Measurements from ENCODE around the gene MAP3K5. TPM values are rescaled to one million over a fixed set of nuclear protein-coding genes. Genes with fewer than 3 reads are reported as not detected.

Gene MAP3K5
- total and polyA plus RNA-seq, 2 of the 8 experiments (the other 6 are each of a cell fraction or from before 2014, with no cell fraction given): 0.63 to 2.6 TPM

DNA sequence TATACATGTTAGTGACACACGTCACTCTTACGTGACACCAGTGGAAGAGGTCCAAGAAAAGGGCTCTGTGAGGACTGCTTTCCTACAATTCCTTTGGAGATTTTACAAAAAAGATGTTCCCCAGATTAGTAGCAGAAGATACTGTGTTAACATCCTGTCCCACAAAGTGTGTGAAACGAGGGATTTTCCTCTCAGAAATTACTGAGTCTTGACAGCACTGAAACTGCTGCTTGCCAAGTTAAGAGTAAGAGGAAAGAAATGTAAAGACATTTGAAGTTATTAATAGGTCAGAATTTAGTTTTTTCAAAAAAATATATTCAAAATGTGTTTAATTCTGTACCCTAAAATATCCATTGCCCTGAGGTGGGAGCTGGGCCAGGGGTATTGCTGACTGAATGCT, 183.3 kb downstream of the MAP3K5 start:
- H3K56ac ChIP-seq (replicated peaks; ENCODE audit: insufficient read length, low read depth, low read length): no peak overlapping the region
- no peaks in the 10 kb centered on the region for H3K79me2 ChIP-seq (ENCODE audit: control insufficient read depth in 1 of 2, insufficient read depth in 2 of 2, low read length in 2 of 2)
- no peak overlapping the region for H4K5ac ChIP-seq (ENCODE audit: insufficient read length, low read depth, low read length)
- no peak overlapping the region for H3K14ac ChIP-seq (ENCODE audit: insufficient read length)
- no peak overlapping the region for H2AK5ac ChIP-seq (ENCODE audit: low read depth, low read length)
- no peak overlapping the region for H2AFZ ChIP-seq (ENCODE audit: low read length)
- WGBS, 2 experiments (ENCODE audit: extremely low coverage in 1 of 2, insufficient coverage in 1 of 2, insufficient read length in 1 of 2, insufficient replicate concordance in 2 of 2, low coverage in 1 of 2, low lambda C conversion rate in 2 of 2, missing lambda C conversion rate in 1 of 2): 94% methylated on average over 3 of the region's 3 CpGs; no CpG with 5 or more reads in 1 of the 2 experiments
- no peak overlapping the region for H3K4me3 ChIP-seq (ENCODE audit: extremely low read depth in 1 of 4, insufficient read depth in 2 of 4, low read depth in 3 of 4, low read length in 4 of 4)
- no peak overlapping the region for H4K91ac ChIP-seq (replicated peaks; ENCODE audit: insufficient read length, low read length)
- peaks cover 0 to 8% (median 1%) of the 10 kb centered on the region in 4 experiments; a peak in 4 of 7 replicates for H3K4me1 ChIP-seq (replicated peaks in 1 of 4; ENCODE audit: control insufficient read depth in 3 of 4, insufficient read depth in 4 of 4, low read length in 3 of 4)
- H2BK20ac ChIP-seq (ENCODE audit: low read length): no peak overlapping the region
- H3K23me2 ChIP-seq (ENCODE audit: low read depth, low read length): no peaks in the 10 kb centered on the region; the same call in 1 of the 2 replicates
- H3K27me3 ChIP-seq (replicated peaks in 1 of 4; ENCODE audit: control insufficient read depth in 3 of 4, extremely low read depth in 1 of 4, insufficient read depth in 3 of 4, low read length in 3 of 4): no peaks in the 10 kb centered on the region
- H4K8ac ChIP-seq (ENCODE audit: extremely low read depth, insufficient read depth, low read length): no peak overlapping the region
- H3K36me3 ChIP-seq (ENCODE audit: control insufficient read depth in 2 of 4, insufficient read depth in 4 of 4, low read length in 3 of 4): no peaks in the 10 kb centered on the region
- H2BK120ac ChIP-seq (replicated peaks; ENCODE audit: low read depth, low read length): no peak overlapping the region
- H3K9me3 ChIP-seq (ENCODE audit: insufficient read depth in 2 of 2, low read depth in 1 of 2, low read length in 1 of 2): no peaks in the 10 kb centered on the region
- H3K18ac ChIP-seq (ENCODE audit: extremely low read depth, low read length): no peak overlapping the region
- H4K20me1 ChIP-seq (replicated peaks in 1 of 2; ENCODE audit: control insufficient read depth in 1 of 2, insufficient read depth in 2 of 2, low read length in 2 of 2): no peaks in the 10 kb centered on the region
- H3K23ac ChIP-seq (ENCODE audit: insufficient read length): no peak overlapping the region
- no peaks in the 10 kb centered on the region for H3K79me1 ChIP-seq (ENCODE audit: low read depth, low read length)
- TF ChIP-seq RBBP5 (IDR thresholded peaks at IDR 0.05; ENCODE audit: borderline replicate concordance, low read depth, low read length) (no peak), EP300 (IDR thresholded peaks at IDR 0.05; ENCODE audit: borderline replicate concordance in 1 of 2, low read depth in 2 of 2, low read length in 2 of 2) (no peak), GTF2F1 (IDR thresholded peaks at IDR 0.05; ENCODE audit: borderline replicate concordance, low read depth, low read length) (no peak), KDM1A (IDR thresholded peaks at IDR 0.05; ENCODE audit: borderline replicate concordance, low read length) (no peak), RNF2 (IDR thresholded peaks at IDR 0.05; ENCODE audit: borderline replicate concordance, low read depth, low read length, missing control alignments, poor library complexity, severe bottlenecking) (no peak), TAF1 (IDR thresholded peaks at IDR 0.05; ENCODE audit: low read depth, low read length) (no peak), CEBPB (IDR thresholded peaks at IDR 0.05; ENCODE audit: low read depth, low read length) (no peak), KDM5A (IDR thresholded peaks at IDR 0.05; ENCODE audit: low read length) (no peak), FOSL1 (IDR thresholded peaks at IDR 0.05; ENCODE audit: insufficient read depth, low read depth, low read length) (no peak)
- CTCF ChIA-PET (ENCODE audit: partially characterized antibody): interaction anchor here (0.5 to 1.3 kb wide), 10 partner anchors 8 to 371 kb away, joined by 3 to 5 read pairs (median 3); no protein-coding TSS in a partner anchor
- no peak overlapping the region for H3K4ac ChIP-seq (replicated peaks; ENCODE audit: insufficient read length, low read depth, low read length)
- DNase-seq (ENCODE audit: low read depth in 1 of 2, low spot score in 2 of 2) (no peak), FAIRE-seq (no peak)
- no peak overlapping the region for H2BK5ac ChIP-seq (ENCODE audit: low read depth, low read length)
- H3K4me2 ChIP-seq (ENCODE audit: insufficient read depth in 1 of 2, low read depth in 2 of 2, low read length in 2 of 2): no peak overlapping the region
- H3K9ac ChIP-seq (replicated peaks in 1 of 4; ENCODE audit: extremely low read depth in 1 of 4, low read depth in 3 of 4, low read length in 3 of 4): no peak overlapping the region
- POLR2A ChIA-PET (ENCODE audit: partially characterized antibody): no interaction called here
- no peak overlapping the region for H2BK15ac ChIP-seq (ENCODE audit: low read length)
- no peak overlapping the region for H2BK12ac ChIP-seq (ENCODE audit: low read depth, low read length)
- no peak overlapping the region for H3K27ac ChIP-seq (ENCODE audit: low read depth, low read length)

All from H1 (cell line).